Measurements from ENCODE around the gene MEX3D. TPM values are rescaled to one million over a fixed set of nuclear protein-coding genes. Genes with fewer than 3 reads are reported as not detected.
"Not testable (repeated sequence)": the region's sequence is repeated elsewhere in the genome, so short reads cannot be mapped to it uniquely, and the experiment has no call there.

Gene MEX3D
- polyA plus RNA-seq, 2 donors: 2.8 to 8.4 TPM

DNA sequence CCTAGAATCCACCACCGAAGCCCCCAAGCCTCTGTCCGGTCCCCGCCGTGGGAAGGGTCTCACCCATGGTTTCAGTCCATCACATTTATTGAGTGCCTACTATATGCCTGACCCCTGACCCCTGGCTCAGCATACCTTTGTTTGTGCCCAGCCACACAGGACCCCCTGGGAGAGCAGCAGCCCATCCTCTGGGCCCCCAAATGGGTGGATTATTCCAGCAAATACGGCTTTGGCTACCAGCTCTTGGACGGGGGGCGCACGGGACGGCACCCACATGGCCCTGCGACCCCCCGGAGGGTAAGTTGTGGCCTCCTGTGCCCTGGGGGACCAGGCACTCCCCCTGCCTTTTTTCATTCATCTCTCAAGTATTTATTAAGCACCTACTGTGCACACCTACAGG, 36.5 kb downstream of the MEX3D start:
- Histone ChIP-seq H3K27ac (ENCODE audit: low read depth in 2 of 2, low read length in 1 of 2) (no peak overlapping the region), H3K9me3 (ENCODE audit: control insufficient read depth in 2 of 2, insufficient read depth in 1 of 2, low read depth in 1 of 2, low read length in 1 of 2) (peaks cover 3% of the 10 kb centered on the region in 2 donors), H3K36me3 (ENCODE audit: control insufficient read depth in 2 of 2, insufficient read depth in 2 of 2, low read length in 1 of 2) (no peaks in the 10 kb centered on the region), H3K4me1 (ENCODE audit: control insufficient read depth in 2 of 2, insufficient read depth in 2 of 2, low read length in 1 of 2) (no peaks in the 10 kb centered on the region), H3K4me3 (ENCODE audit: low read depth in 1 of 2, low read length in 2 of 2) (no peak overlapping the region), H3K27me3 (ENCODE audit: control insufficient read depth in 1 of 2, insufficient read depth in 2 of 2, low read length in 2 of 2) (no peaks in the 10 kb centered on the region)
- WGBS, 2 donors: 82 to 89% methylated on average over 10 to 11 of the region's 11 CpGs

DNA sequence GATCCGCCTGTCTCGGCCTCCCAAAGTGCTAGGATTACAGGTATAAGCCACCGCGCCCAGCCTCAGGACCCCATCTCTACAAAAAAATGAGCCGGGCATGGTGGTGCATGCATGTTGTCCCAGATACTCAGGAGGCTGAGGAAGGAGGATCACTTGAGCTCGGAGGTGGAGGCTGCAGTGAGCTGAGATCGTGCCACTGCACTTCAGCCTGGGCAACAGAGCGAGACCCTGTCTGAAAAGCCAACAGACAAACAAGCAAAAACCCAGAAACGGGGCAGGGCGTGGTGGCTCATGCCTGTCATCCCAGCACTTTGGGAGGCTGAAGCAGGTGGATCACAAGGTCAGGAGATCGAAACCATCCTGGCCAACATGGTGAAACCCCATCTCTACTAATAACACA, 37.3 kb downstream of the MEX3D start:
- H3K27me3 ChIP-seq (ENCODE audit: control insufficient read depth in 1 of 2, insufficient read depth in 2 of 2, low read length in 2 of 2); H3K4me1 ChIP-seq (ENCODE audit: control insufficient read depth in 2 of 2, insufficient read depth in 2 of 2, low read length in 1 of 2); H3K36me3 ChIP-seq (ENCODE audit: control insufficient read depth in 2 of 2, insufficient read depth in 2 of 2, low read length in 1 of 2); H3K27ac ChIP-seq (ENCODE audit: low read depth in 2 of 2, low read length in 1 of 2); H3K9me3 ChIP-seq (ENCODE audit: control insufficient read depth in 2 of 2, insufficient read depth in 1 of 2, low read depth in 1 of 2, low read length in 1 of 2); H3K4me3 ChIP-seq (ENCODE audit: low read depth in 1 of 2, low read length in 2 of 2): not testable (repeated sequence)
- WGBS, 2 donors: 92% methylated on average over 11 of the region's 11 CpGs

DNA sequence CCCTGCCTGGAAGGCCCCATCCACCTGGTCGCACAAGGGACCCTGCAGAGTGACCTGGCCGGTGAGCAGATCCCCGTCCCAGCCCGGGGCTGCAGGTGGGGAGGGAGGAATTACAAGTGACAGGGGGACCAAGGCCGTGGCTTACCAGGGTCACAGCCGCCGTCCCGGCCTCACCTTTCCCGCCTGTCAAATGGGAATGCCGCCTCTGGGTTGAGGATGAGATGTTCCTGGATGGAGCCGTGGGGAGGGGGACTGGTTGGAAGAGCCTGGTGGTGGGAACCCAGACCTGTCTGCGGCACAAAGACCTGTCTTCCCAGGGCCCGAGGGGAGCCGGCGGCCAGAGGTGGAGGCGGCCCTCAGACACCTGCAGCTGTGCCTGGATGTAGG, 38.7 kb downstream of the MEX3D start:
- WGBS, 2 donors: 84 to 87% methylated on average over 16 of the region's 16 CpGs
- Histone ChIP-seq H3K27me3 (ENCODE audit: control insufficient read depth in 1 of 2, insufficient read depth in 2 of 2, low read length in 2 of 2) (peaks cover 0 to 3% of the 10 kb centered on the region in 2 donors), H3K4me3 (ENCODE audit: low read depth in 1 of 2, low read length in 2 of 2) (no peak overlapping the region), H3K4me1 (ENCODE audit: control insufficient read depth in 2 of 2, insufficient read depth in 2 of 2, low read length in 1 of 2) (peaks cover 0 to 1% of the 10 kb centered on the region in 2 donors), H3K27ac (ENCODE audit: low read depth in 2 of 2, low read length in 1 of 2) (no peak overlapping the region), H3K9me3 (ENCODE audit: control insufficient read depth in 2 of 2, insufficient read depth in 1 of 2, low read depth in 1 of 2, low read length in 1 of 2) (peaks cover 3% of the 10 kb centered on the region in 2 donors), H3K36me3 (ENCODE audit: control insufficient read depth in 2 of 2, insufficient read depth in 2 of 2, low read length in 1 of 2) (no peaks in the 10 kb centered on the region)

DNA sequence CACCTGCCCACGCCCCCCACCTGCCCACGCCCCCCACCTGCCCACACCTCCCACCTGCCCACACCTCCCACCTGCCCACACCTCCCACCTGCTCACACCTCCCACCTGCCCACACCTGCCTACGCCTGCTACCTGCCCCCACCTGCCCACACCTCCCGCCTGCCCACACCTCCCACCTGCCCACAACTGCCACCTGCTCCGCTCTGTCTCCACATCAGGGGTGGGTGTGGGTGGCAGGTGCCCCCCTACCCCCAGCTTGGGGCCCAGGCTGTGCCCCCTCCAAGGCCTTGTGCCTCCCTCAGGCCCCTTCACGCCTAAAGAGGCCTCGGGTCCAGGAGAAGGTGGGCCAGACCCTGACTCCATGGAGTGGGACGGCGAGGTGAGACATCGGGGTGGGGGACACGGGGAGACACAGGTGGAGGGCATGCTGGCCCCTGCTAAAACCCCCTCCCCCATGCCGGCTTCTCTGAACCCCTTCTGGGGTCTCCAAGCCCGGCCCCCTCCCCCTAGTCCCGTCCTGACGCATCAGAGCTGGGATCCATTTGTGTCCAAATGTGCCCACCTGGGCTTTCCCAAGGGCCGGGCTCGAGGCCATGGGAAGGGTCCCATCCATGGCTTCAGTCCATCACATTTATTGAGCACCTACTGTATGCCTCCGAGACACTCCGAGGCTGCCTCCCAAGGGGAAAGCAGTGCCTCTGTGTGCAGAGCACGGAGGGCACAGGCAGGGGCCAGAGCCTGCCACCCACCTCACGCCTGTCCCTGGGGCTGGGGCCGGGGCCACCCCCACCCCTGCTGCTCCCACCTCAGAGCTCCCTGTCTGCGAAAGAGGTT, 39.3 kb downstream of the MEX3D start:
- 70 to 80% methylated on average over 22 to 23 of the region's 23 CpGs for WGBS, 2 donors
- peaks cover 0 to 3% of the 10 kb centered on the region in 2 donors for H3K27me3 ChIP-seq (ENCODE audit: control insufficient read depth in 1 of 2, insufficient read depth in 2 of 2, low read length in 2 of 2)
- H3K27ac ChIP-seq (ENCODE audit: low read depth in 2 of 2, low read length in 1 of 2): no peak overlapping the region
- no peaks in the 10 kb centered on the region for H3K36me3 ChIP-seq (ENCODE audit: control insufficient read depth in 2 of 2, insufficient read depth in 2 of 2, low read length in 1 of 2)
- peaks cover 3 to 4% of the 10 kb centered on the region in 2 donors for H3K4me1 ChIP-seq (ENCODE audit: control insufficient read depth in 2 of 2, insufficient read depth in 2 of 2, low read length in 1 of 2)
- no peak overlapping the region for H3K4me3 ChIP-seq (ENCODE audit: low read depth in 1 of 2, low read length in 2 of 2)
- peaks cover 3% of the 10 kb centered on the region in 2 donors for H3K9me3 ChIP-seq (ENCODE audit: control insufficient read depth in 2 of 2, insufficient read depth in 1 of 2, low read depth in 1 of 2, low read length in 1 of 2)

DNA sequence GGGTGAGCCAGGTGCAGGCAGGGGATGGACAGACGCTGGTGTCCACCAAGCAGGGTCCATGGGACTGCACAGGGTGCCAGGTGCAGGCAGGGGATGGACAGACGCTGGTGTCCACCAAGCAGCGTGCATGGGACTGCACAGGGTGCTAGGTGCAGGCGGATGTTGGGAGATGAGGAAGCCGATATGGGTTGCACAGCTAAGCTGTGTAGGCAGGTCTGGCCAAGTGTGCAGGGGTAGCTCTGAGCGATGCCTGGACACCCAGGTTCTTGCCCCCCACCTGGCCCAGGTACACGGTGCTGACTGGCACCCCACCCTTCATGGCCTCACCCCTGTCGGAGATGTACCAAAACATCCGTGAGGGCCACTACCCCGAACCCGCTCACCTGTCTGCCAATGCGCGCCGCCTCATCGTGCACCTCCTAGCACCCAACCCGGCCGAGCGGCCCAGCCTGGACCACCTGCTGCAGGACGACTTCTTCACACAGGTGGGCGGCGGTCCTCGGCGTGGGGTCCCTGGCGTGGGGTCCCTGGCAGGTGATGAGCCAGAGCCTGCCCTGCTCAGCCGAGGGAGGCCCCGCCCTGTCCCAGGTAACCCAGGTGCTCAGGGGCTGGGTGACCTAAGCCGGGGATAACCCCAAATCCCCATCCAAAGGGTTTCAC, 40.3 kb downstream of the MEX3D start:
- H3K27ac ChIP-seq (ENCODE audit: low read depth in 2 of 2, low read length in 1 of 2): no peak overlapping the region
- H3K9me3 ChIP-seq (ENCODE audit: control insufficient read depth in 2 of 2, insufficient read depth in 1 of 2, low read depth in 1 of 2, low read length in 1 of 2): peaks cover 3% of the 10 kb centered on the region in 2 donors
- no peaks in the 10 kb centered on the region for H3K36me3 ChIP-seq (ENCODE audit: control insufficient read depth in 2 of 2, insufficient read depth in 2 of 2, low read length in 1 of 2)
- H3K27me3 ChIP-seq (ENCODE audit: control insufficient read depth in 1 of 2, insufficient read depth in 2 of 2, low read length in 2 of 2): peaks cover 0 to 7% of the 10 kb centered on the region in 2 donors
- 74 to 78% methylated on average over 27 of the region's 27 CpGs for WGBS, 2 donors
- H3K4me1 ChIP-seq (ENCODE audit: control insufficient read depth in 2 of 2, insufficient read depth in 2 of 2, low read length in 1 of 2): peaks cover 3 to 4% of the 10 kb centered on the region in 2 donors
- no peak overlapping the region for H3K4me3 ChIP-seq (ENCODE audit: low read depth in 1 of 2, low read length in 2 of 2)

DNA sequence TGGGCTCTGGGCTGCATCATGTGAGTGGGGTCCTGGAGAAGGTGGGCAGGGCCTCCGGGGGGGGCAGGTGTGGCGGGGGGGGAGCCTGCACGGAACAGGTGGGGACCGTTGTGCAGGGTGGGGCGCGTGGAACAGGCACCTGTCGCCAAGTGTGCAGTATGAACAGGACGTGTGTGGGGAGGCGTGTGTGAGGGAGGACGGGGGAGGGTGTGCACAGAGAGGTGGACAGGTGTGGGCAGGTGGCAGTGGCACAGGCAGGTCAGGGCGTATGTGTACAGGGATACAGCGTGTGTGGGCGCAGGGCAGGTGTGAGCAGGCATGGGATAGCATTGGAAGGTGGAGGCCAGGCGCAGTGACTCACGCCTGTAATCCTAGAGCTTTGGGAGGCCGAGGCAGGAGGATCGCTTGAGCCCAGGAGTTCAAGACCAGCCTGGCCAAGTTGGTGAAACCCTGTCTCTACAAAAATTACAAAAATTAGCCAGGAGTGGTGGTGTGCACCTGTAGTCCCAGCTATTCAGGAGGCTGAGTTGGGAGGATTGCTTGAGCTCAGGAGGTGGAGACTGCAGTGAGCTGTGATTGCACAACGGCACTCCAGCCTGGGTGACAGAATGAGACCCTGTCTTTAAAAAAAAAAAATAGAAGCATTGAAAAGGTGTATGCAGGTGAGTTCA, 41.0 kb downstream of the MEX3D start:
- Histone ChIP-seq H3K9me3 (ENCODE audit: control insufficient read depth in 2 of 2, insufficient read depth in 1 of 2, low read depth in 1 of 2, low read length in 1 of 2) (peaks cover 3% of the 10 kb centered on the region in 2 donors), H3K27ac (ENCODE audit: low read depth in 2 of 2, low read length in 1 of 2) (no peak overlapping the region), H3K27me3 (ENCODE audit: control insufficient read depth in 1 of 2, insufficient read depth in 2 of 2, low read length in 2 of 2) (peaks cover 0 to 7% of the 10 kb centered on the region in 2 donors), H3K4me1 (ENCODE audit: control insufficient read depth in 2 of 2, insufficient read depth in 2 of 2, low read length in 1 of 2) (peaks cover 3 to 4% of the 10 kb centered on the region in 2 donors), H3K4me3 (ENCODE audit: low read depth in 1 of 2, low read length in 2 of 2) (no peak overlapping the region), H3K36me3 (ENCODE audit: control insufficient read depth in 2 of 2, insufficient read depth in 2 of 2, low read length in 1 of 2) (no peaks in the 10 kb centered on the region)
- WGBS, 2 donors: 48 to 58% methylated on average over 18 of the region's 18 CpGs

DNA sequence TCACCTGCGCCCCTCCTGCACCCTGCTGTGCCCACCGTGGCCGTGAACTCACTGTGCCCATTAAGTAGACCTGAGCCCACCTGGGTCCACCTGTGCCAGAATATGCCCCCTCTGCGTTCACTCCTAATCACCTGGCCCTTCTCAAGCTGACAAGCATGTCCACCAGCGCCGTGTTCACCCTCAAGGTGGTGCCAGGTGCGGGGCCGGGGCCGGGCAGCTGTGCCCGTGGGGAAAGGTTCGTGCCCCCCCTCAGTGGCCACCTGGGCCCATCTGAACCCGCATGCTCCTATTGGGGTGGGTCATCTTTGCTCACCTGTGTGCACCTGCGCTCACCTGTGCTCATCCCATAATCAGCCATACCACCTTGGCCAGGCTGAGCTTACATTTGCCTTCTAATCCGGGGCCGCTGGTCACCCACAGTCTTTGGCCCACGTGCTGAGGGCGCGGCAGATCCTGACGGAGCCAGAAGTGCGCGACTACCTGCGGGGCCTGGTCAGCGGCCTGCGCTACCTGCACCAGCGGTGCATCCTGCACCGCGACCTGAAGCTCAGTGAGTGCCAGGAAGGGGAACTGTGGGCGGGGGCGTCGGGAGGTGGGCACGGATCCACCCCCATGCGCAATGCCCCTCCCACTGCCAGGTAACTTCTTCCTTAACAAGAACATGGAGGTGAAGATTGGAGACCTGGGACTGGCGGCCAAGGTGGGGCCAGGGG, 41.9 kb downstream of the MEX3D start:
- peaks cover 3 to 4% of the 10 kb centered on the region in 2 donors for H3K4me1 ChIP-seq (ENCODE audit: control insufficient read depth in 2 of 2, insufficient read depth in 2 of 2, low read length in 1 of 2)
- no peaks in the 10 kb centered on the region for H3K36me3 ChIP-seq (ENCODE audit: control insufficient read depth in 2 of 2, insufficient read depth in 2 of 2, low read length in 1 of 2)
- H3K9me3 ChIP-seq (ENCODE audit: control insufficient read depth in 2 of 2, insufficient read depth in 1 of 2, low read depth in 1 of 2, low read length in 1 of 2): peaks cover 3% of the 10 kb centered on the region in 2 donors
- H3K4me3 ChIP-seq (ENCODE audit: low read depth in 1 of 2, low read length in 2 of 2): no peak overlapping the region
- 74 to 80% methylated on average over 33 of the region's 33 CpGs for WGBS, 2 donors
- peaks cover 0 to 7% of the 10 kb centered on the region in 2 donors for H3K27me3 ChIP-seq (ENCODE audit: control insufficient read depth in 1 of 2, insufficient read depth in 2 of 2, low read length in 2 of 2)
- H3K27ac ChIP-seq (ENCODE audit: low read depth in 2 of 2, low read length in 1 of 2): no peak overlapping the region

DNA sequence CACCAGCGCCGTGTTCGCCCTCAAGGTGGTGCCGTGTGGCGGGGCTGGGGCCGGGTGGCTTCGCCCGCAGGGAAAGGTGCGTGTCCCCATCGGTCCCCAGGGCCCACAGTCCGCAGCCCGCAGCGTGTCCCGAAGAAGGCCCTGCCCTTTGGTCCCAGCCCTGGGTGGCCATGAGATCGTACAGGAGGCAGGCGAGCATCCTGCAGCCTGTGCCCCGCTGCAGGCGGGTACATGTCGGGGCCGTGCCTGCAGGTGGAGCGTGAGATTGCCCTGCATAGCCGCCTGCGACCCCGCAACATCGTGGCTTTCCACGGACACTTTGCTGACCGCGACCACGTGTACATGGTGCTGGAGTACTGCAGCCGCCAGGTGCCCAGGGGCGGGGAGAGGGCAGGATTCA, 42.8 kb downstream of the MEX3D start:
- WGBS, 2 donors: 44 to 50% methylated on average over 29 to 31 of the region's 31 CpGs

DNA sequence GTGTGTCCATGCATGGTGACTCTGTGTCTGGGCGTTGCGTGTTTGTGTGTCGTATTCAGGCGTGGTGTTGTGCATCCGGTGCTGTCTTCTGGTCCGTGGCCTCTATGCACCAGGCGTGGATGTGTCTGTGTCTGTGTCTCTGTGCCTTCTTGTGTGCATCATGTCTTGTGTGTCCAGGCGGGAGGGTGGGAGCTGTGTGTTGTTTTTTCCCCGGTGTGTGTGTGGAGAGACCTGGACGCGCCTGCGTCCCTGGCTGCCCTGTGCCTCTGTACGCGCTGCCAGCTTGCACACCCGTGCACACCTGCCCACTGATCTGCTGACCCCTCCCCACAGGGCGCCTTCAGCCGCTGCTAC, 43.2 kb downstream of the MEX3D start:
- Histone ChIP-seq H3K27me3 (ENCODE audit: control insufficient read depth in 1 of 2, insufficient read depth in 2 of 2, low read length in 2 of 2) (peaks cover 0 to 7% of the 10 kb centered on the region in 2 donors), H3K27ac (ENCODE audit: low read depth in 2 of 2, low read length in 1 of 2) (no peak overlapping the region), H3K36me3 (ENCODE audit: control insufficient read depth in 2 of 2, insufficient read depth in 2 of 2, low read length in 1 of 2) (no peaks in the 10 kb centered on the region), H3K4me3 (ENCODE audit: low read depth in 1 of 2, low read length in 2 of 2) (no peak overlapping the region), H3K9me3 (ENCODE audit: control insufficient read depth in 2 of 2, insufficient read depth in 1 of 2, low read depth in 1 of 2, low read length in 1 of 2) (peaks cover 3% of the 10 kb centered on the region in 2 donors), H3K4me1 (ENCODE audit: control insufficient read depth in 2 of 2, insufficient read depth in 2 of 2, low read length in 1 of 2) (peaks cover 3 to 4% of the 10 kb centered on the region in 2 donors)
- WGBS, 2 donors: 49 to 55% methylated on average over 17 of the region's 17 CpGs

More for the DNA sequence above, 42.8 kb downstream of the MEX3D start:
- no peaks in the 10 kb centered on the region for H3K36me3 ChIP-seq (ENCODE audit: control insufficient read depth in 2 of 2, insufficient read depth in 2 of 2, low read length in 1 of 2)
- peaks cover 3 to 4% of the 10 kb centered on the region in 2 donors for H3K4me1 ChIP-seq (ENCODE audit: control insufficient read depth in 2 of 2, insufficient read depth in 2 of 2, low read length in 1 of 2)
- peaks cover 0 to 7% of the 10 kb centered on the region in 2 donors for H3K27me3 ChIP-seq (ENCODE audit: control insufficient read depth in 1 of 2, insufficient read depth in 2 of 2, low read length in 2 of 2)
- H3K4me3 ChIP-seq (ENCODE audit: low read depth in 1 of 2, low read length in 2 of 2): no peak overlapping the region
- no peak overlapping the region for H3K27ac ChIP-seq (ENCODE audit: low read depth in 2 of 2, low read length in 1 of 2)
- peaks cover 3% of the 10 kb centered on the region in 2 donors for H3K9me3 ChIP-seq (ENCODE audit: control insufficient read depth in 2 of 2, insufficient read depth in 1 of 2, low read depth in 1 of 2, low read length in 1 of 2)

Data from esophagus (tissue), 2 donors.